Activated gamma-delta T cell (primary cell): ENCODE measurements around the gene MUC12.
"Not testable (repeated sequence)": the region's sequence is repeated elsewhere in the genome, so short reads cannot be mapped to it uniquely, and the experiment has no call there.

Experiments
- DNase-seq: peaks from one replicate; lab custom pipeline; 2025; lab: John Stamatoyannopoulos, UW
- total RNA-seq, 2 donors: gene quantifications; one replicate each; lab custom pipeline; 2026; lab: John Stamatoyannopoulos, UW

MUC12 gene, protein sequence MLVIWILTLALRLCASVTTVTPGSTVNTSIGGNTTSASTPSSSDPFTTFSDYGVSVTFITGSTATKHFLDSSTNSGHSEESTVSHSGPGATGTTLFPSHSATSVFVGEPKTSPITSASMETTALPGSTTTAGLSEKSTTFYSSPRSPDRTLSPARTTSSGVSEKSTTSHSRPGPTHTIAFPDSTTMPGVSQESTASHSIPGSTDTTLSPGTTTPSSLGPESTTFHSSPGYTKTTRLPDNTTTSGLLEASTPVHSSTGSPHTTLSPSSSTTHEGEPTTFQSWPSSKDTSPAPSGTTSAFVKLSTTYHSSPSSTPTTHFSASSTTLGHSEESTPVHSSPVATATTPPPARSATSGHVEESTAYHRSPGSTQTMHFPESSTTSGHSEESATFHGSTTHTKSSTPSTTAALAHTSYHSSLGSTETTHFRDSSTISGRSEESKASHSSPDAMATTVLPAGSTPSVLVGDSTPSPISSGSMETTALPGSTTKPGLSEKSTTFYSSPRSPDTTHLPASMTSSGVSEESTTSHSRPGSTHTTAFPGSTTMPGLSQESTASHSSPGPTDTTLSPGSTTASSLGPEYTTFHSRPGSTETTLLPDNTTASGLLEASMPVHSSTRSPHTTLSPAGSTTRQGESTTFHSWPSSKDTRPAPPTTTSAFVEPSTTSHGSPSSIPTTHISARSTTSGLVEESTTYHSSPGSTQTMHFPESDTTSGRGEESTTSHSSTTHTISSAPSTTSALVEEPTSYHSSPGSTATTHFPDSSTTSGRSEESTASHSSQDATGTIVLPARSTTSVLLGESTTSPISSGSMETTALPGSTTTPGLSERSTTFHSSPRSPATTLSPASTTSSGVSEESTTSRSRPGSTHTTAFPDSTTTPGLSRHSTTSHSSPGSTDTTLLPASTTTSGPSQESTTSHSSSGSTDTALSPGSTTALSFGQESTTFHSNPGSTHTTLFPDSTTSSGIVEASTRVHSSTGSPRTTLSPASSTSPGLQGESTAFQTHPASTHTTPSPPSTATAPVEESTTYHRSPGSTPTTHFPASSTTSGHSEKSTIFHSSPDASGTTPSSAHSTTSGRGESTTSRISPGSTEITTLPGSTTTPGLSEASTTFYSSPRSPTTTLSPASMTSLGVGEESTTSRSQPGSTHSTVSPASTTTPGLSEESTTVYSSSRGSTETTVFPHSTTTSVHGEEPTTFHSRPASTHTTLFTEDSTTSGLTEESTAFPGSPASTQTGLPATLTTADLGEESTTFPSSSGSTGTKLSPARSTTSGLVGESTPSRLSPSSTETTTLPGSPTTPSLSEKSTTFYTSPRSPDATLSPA (N-terminal part only)
- total RNA-seq = 0.15 to 0.52 reads per million in 2 donors

DNA sequence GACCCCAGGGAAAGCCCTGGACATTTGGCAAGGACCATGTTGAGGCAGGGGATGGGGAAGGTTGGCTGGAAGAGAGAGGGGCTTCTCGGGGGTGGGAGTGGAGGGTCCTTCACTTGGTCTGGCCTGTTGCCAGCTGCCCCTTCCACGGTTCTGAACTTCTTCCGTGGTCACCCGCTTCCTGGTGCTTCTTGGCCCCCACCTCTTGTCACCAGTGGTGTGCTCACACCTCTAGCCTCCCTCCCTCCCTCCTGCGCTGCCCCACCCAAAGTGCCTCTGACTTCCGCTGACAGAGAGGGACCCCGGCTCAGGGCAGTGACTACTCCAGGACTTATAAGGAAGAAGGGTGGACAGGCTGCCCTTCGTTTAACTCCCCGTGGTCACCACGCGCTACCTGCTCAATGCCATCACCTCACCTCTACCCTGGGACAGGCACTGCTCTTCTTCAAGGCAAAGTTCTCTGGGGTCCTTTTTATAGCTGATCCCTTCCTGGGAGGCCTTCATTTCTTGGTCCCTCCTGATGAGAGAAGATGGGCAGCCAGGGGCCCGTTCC is at the start of gene MUC12:
TSS of gene MUC12 (plus strand) at position 500 of the 550 bp plus-strand sequence. CDS start 58 bp downstream, outside the sequence.
- no peak for DNase-seq

DNA sequence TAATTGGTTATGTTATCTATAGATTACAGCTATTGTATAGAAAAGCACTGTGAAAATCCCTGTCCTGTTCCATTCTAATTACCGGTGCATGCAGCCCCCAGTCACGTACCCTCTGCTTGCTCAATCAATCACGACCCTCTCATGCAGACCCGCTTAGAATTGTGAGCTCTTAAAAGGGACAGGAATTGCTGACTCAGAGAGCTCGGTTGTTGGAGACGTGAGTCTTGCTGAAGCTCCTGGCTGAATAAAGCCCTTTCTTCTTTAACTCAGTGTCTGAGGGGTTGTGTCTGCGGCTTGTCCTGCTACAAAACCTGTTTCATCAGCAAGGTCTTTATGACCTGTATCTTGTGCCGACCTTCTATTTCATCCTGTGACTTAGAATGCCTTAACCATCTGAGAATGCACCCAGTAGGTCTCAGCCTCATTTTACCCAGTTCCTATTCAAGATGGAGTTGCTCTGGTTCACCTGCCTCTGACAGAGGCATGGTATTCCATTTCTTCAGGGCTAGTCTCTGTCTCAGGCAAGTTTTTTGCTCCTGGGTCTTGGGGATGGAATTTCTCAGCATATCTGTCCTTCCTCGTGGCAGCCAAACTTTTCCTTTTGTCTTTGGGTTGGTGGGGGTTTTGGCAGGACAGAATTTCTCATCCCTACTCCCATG is 49.5 kb upstream of the MUC12 start:
- DNase-seq = not testable (repeated sequence)

DNA sequence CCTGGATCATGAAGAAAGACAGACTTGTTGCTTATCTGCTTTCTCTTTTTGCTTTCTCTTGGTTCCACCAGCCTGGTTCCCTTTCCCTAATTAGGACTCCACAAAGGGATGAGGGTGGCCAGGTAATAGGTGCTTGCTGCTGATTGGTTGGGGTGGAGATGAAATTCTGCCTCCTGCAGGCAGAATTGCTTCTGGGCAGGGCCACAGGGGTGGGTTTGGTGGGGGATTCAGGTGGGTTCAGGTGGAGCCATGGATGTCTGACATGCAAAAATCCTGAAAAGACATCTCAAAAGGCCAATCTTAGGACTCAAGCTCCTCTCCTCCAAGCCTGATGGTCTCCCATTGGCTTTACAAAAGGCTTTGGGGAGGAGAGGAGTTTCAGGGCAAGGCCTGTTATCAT is 48.3 kb upstream of the MUC12 start:
- no peak for DNase-seq

DNA sequence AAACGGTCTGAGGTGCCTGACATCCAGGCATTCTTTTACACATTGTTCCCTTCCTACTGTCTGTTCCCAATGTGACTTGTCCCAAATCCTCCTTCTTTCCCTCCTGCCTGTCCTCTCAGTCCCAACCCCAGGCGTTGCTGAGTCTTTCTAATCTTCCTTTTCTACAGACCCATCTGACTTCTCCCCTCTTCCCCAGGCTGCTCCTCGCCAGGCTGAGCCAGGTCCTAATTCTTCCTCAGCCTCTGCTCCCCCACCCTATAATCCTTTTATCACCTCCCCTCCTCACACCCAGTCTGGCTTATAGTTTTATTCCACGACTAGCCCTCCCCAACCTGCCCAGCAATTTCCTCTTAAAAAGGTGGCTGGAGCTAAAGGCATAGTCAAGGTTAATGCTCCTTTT is 45.7 kb upstream of the MUC12 start:
- DNase-seq = not testable (repeated sequence)

DNA sequence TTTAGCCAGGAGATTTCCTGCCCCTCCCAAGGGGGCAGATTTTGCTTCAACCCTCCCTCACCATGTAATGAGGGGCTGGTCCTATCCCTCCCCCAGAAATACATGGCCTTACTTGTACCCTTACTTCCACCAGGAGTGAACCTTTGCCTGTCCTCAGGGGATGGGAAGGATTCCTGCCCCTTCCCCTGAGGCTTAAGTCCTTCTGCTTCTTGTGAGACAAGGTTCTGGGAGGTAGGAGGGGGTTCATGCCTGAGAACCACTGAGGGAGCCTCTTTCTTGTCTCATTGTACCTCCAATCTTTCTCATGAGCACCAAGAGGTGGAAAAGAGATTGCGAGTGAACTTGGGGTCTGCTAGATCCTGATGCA is 39.6 kb upstream of the MUC12 start:
- no peak for DNase-seq

DNA sequence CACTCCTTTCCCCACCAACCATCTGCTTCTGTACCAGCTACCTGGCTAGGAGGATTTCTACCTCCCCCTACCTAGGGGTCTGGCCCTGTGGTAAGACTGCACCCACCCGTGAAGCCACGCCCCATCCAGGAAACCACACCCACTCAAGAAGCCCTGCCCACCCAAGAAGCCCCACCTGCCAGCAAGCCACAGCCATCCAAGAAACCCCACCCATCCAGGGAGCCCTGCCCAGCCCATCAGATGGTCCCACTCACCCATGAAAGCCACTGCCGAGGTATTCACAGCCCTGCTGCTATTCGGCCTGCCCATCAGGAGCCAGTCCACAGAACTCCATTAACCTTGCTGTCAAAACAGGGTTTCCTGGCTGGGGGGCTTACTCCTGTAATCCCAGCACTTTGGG is 35.6 kb upstream of the MUC12 start:
- no peak for DNase-seq

DNA sequence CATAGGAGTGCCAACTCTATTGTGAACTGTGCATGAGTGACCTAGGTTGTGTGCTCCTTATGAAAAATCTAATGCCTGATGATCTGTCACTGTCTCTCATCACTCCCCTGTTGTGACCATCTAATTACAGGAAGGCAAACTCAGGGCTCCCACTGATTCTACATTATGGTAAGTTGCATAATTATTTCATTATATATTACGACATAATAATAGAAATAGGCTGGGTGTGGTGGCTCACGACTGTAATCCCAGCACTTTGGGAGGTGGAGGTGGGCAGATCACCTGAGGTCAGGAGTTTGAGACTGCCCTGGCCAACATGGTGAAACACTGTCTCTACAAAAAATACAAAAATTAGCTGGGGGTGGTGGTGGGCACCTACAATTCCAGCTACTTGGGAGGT is 34.0 kb upstream of the MUC12 start:
- DNase-seq = not testable (repeated sequence)

DNA sequence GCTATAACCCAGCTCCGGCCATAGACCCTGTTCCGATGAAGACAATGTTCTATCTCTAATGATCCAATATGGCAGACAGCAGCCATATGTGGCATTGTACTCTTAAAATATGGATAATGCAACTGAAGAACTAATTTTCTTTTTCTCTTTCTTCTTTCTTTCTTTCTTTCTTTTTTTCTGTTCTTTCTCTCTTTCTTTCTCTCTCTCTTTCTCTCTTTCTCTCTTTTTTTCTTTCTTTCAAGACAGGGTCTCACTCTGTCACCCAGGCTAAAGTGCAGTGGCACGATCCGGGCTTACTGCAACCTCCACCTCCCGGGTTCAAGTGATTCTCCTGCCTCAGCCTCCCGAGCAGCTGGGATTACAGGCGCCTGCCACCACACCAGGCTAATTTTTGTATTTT is 33.2 kb upstream of the MUC12 start:
- not testable (repeated sequence) for DNase-seq

DNA sequence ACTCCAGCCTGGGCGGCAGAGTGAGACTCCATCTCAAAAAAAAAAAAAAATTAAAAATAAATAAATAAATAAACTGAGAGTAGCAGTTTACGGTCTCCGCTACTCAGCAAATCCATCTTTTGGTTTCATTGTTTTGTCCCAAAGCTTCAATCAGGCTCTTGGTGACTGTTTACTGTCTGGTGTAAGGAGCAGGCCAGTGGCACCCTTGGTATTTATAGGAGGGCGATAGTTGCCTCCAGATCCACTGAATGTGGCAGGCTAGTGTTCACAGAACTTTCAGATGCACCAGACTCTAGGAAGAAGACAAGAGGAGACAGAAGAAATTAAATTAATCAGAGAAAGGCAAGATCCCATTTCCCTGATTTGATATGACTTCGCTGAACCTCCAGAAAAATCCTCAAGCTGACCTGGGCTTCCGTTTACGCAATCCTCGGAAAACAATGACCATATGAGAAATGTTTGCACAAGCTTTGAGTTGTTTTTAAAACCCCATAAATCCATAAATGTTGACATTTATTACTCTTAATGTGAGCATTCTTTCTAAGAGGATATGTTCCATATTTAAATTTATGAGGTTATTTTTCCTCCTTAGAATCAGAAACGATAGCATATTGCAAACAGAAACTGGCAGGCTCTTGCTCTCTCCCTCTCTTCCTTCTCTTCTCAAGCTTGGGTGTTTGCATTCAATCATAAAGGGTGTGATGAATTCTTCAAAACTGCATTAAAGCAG is 27.2 kb upstream of the MUC12 start:
- DNase-seq = no peak

DNA sequence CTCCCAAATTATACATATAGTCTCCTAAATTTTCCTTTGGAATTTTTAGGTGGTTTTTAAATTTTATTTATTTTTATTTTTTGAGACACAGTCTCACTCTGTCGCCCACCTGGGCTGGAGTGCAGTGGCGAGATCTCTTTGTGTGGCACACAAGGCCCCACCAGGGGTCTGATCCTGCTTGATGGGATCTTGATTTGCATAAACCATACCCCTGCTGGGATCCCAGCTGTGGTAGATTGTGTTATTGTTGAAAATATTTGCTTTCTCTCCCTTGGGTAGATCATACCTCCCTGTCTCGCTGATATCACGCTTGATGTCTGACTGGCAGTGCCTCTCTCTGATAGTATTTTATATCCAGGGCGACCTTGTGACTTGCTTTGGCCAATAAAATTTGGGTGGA is 25.7 kb upstream of the MUC12 start:
- DNase-seq = no peak

DNA sequence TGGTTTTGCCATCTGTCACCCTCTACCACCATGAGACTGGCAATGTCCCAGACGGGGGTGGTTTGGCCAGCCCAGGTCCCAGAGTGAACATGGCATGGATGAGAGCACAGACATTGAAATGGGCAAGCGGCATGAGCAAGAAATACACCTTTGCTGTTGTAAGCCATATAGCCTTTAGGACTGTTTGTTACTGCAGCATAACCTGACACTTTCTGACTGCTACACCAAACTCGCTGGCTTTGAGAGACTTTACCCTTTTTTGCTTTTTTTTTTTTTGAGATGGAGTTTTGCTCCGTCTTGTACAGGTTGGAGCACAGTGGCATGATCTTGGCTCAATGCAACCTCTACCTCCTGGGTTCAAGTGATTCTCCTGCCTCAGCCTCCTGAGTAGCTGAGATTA is 25.2 kb upstream of the MUC12 start:
- DNase-seq = no peak

DNA sequence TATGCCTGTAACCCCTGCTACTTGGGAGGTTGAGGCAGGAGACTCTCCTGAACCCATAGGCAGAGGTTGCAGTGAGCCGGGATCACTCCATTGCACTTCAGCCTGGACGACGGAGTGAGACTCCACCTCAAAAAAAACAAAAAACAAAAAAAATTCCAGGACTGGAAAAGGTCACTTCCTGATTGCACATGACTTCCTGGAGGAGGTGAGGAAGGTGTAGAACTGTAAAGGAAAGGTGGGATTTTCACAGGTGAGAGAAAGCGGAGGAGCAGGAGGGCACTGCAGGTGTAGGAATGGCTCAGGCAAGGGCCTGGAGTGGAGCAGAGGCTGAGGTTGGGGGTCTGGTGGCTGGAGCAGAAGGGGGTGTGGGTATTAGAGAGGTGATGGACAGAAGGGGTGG is 23.3 kb upstream of the MUC12 start:
- DNase-seq = no peak

DNA sequence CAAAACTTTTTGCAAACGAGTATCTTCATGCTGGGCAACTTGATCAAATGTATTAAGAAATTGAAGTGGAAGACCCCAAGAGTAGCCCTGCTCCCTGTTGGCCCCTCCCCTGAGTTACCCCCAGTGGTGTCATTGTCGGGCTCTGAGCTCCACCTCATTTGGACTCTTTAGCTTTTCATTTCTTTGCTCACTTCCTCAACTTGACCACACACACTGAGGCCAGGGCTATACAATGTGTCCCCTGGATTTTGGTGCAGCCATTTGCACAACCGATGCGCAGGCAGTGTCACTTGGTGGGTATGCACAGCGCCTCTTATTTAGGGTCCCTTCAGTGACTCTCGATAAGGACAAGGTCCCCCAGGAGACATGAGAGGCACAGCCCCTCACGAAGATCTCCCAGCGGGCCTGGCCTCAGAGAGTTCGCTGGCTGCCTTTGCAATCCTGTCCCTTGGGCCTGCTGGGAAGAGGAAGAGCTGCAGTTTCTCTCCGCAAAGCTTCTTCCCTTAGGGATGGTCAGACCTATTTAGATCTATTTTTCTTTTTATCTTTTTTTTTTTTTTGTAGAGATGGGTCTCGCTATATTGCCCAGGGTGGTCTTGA is 22.5 kb upstream of the MUC12 start:
- DNase-seq = no peak

DNA sequence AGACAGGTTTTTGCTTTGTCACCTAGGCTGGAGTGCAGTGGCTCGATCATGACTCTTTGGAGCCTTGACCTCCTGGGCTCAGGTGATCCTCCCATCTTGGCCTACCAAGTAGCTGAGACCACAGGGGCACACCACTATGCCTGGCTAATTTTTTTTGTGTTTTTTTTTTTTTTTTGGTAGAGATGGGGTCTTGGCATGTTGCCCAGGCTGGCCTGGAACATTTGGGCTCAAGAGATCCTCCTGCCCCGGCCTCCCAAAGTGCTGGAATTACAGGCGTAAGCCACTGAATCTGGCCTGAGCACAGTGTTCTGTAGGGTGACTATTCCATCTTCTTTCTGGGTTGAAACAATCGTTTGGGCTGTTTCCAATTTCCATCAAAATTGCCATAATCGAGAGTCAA is 21.6 kb upstream of the MUC12 start:
- no peak for DNase-seq

DNA sequence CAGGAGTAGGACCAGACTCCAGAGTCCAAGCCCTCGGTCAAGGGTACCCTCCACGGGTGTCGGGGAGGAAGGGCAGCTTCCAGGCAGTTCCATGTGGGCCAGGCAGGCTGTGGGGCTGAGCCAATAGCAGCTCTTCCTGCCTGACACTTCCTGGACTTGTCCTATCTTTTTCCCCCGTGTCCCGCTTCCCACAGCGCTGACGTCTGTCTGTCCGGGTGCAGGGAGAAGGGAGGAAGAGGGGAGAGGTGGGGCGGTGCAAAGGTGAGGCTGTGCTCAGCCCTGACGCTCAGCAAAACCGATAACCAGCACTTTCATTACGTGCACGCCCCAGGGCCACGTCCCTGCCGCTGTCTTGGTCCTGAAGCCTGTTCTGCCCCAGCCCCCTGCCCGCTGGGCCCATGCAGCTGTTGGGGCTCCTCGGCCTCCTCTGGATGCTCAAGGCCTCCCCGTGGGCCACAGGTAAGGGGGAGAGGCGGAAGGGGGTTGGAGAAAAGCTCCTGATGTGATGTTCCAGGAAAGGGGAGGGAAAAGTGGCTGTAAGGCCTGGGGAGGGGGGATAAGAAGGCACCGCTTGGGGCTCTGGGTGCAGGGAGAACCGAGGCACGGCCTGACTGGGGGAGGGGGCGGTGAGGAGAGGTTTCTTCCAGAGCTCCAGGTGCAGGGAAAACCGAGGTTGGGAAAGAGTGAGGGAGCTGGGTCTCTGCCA is 20.0 kb upstream of the MUC12 start, which contains the start of gene MUC3A:
TSS of gene MUC3A (plus strand) at position 308 of the 706 bp plus-strand sequence. CDS start at position 399, 91 bp downstream.
- no peak for DNase-seq

DNA sequence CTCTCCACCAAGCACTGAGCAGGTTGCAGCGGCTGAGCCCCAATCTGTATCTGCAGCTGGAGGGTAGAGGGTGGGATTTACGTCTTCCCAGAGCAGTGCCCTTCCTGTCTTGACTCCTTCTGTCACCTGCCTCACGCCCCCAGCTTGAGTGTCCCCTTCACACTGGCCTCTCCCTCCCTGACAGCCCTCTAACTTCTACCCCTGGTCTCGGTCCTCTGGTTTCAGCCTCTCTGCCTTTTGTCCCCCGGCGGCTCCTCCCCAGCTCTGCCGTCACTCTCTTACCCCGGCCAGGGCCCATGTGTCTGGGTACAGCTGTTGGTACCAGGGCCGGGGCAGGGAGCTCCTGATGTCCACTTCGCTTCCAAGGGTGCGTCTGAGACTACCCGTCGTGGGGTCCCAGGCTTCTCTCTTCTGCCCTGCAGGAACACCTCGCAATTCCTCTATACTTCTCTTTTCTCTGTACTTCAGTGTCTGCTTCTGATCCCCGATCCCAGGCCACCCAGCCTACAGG is 19.4 kb upstream of the MUC12 start:
- DNase-seq = no peak

DNA sequence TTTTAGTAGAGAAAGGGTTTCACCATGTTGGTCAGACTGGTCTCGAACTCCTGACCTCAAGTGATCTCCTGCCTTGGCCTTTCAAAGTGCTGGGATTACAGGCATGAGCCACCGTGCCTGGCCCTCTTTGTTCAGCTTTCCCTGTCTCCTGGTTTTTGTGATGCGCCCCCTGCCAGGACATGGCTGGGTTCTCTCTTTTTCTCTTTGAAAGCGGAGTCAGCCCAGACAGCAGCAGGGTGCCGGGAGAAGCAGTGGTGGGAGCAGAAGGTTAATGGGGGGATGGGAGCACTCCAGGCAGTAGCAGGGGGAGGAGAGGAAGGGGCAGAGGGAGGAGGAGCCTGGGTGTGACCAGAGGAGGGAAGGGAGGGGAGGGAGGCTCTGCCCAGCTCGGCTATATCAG is 18.2 kb upstream of the MUC12 start:
- DNase-seq = no peak

DNA sequence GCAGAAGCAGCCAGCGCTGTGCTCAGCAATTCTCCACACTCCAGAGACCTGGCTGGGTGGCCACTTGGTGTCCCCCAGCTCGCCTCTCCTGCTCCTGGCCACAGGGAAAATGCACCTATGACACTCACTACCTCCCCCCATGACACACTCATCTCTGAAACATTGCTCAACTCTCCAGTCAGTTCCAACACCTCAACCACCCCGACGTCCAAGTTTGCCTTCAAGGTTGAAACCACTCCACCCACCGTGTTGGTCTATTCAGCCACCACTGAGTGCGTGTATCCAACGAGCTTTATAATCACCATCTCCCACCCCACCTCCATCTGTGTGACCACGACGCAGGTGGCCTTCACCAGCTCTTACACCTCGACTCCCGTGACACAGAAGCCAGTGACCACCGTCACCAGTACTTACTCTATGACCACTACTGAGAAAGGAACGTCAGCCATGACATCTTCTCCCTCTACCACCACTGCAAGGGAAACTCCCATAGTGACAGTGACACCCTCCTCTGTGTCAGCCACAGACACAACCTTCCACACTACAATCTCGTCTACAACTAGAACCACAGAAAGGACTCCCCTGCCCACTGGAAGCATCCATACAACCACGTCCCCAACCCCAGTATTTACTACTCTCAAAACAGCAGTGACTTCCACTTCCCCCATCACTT is 17.3 kb upstream of the MUC12 start:
- no peak for DNase-seq

DNA sequence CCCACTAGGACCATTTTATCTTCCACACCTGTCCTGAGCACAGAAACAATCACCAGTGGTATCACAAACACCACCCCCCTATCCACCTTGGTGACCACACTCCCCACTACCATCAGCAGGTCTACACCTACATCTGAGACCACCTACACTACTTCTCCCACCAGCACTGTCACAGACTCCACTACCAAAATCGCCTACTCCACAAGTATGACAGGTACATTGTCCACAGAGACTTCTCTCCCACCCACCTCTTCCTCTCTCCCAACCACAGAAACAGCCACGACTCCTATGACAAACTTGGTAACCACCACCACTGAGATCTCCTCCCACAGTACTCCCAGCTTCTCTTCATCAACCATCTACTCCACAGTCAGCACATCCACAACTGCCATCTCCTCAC is 16.7 kb upstream of the MUC12 start:
- no peak for DNase-seq
